H1 (cell line): ENCODE results near the gene KCNQ1OT1. TPM values are rescaled to one million over a fixed set of nuclear protein-coding genes. Genes with fewer than 3 reads are reported as not detected.

Experiments
- CTCF ChIA-PET: fragments of 300-600 bp; sonication (Branson Sonifier 250); formaldehyde crosslinking; loops from one replicate; lab custom pipeline; 2021; ENCODE audit not compliant: partially characterized antibody; lab: Charles Lee
- POLR2A ChIA-PET: fragments of 300-600 bp; sonication (Branson Sonifier 250); formaldehyde crosslinking; loops from one replicate; lab custom pipeline; 2021; ENCODE audit warnings: inconsistent platforms; ENCODE audit not compliant: partially characterized antibody; lab: Charles Lee
- DNase-seq, 2 experiments: peaks; one replicate each; pipeline versions ENCODE4 v3.0.0 to v3.0.0-alpha.2; 2010 to 2022; ENCODE audit warnings: low spot score in 2 of 2, low read depth in 1 of 2, mixed read lengths in 1 of 2
- FAIRE-seq: peaks from 2 replicates; lab custom pipeline; 2011; peaks lifted over from hg19 to GRCh38; lab: Jason Lieb, UNC
- H2AFZ ChIP-seq: 2 replicates; pipeline ENCODE4 v1.8.1; 2012; ENCODE audit warnings: low read length, inconsistent platforms
- H2AK5ac ChIP-seq: 2 replicates; pipeline ENCODE4 v1.6.1; 2013; ENCODE audit warnings: low read depth, low read length
- H2BK120ac ChIP-seq: replicated peaks from 2 replicates; pipeline ENCODE3; 2013; ENCODE audit warnings: low read depth, low read length, inconsistent platforms
- H2BK12ac ChIP-seq: 2 replicates; pipeline ENCODE4 v1.6.1; 2013; ENCODE audit warnings: low read depth, low read length
- H2BK15ac ChIP-seq: 2 replicates; pipeline ENCODE4 v1.6.1; 2013; ENCODE audit warnings: low read length
- H2BK20ac ChIP-seq: 2 replicates; pipeline ENCODE4 v1.6.1; 2013; ENCODE audit warnings: low read length
- H2BK5ac ChIP-seq: 2 replicates; pipeline ENCODE4 v1.6.1; 2013; ENCODE audit warnings: low read depth, low read length
- H3K14ac ChIP-seq: 2 replicates; pipeline ENCODE4 v1.6.1; 2013; ENCODE audit warnings: inconsistent platforms; ENCODE audit not compliant: insufficient read length
- H3K18ac ChIP-seq: 2 replicates; pipeline ENCODE4 v1.6.1; 2013; ENCODE audit warnings: low read length; ENCODE audit errors: extremely low read depth
- H3K23ac ChIP-seq: 2 replicates; pipeline ENCODE4 v1.6.1; 2013; ENCODE audit warnings: inconsistent platforms; ENCODE audit not compliant: insufficient read length
- H3K23me2 ChIP-seq: 2 replicates; pipeline ENCODE4 v1.6.1; 2013; ENCODE audit warnings: low read depth, low read length
- H3K27ac ChIP-seq: 2 replicates; pipeline ENCODE4 v1.6.1; 2011; ENCODE audit warnings: low read depth, low read length, inconsistent platforms
- H3K27me3 ChIP-seq, 4 experiments: replicated peaks in 1 of 4; 1 replicate in 1 of 4; 2 replicates in 3 of 4; pipeline versions ENCODE4 v1.6.1 to v1.8.1; 2011 to 2013; ENCODE audit warnings: low read length in 3 of 4, mild to moderate bottlenecking in 3 of 4, inconsistent platforms in 2 of 4, mixed read lengths in 2 of 4, moderate library complexity in 1 of 4; ENCODE audit not compliant: control insufficient read depth in 3 of 4, insufficient read depth in 3 of 4; ENCODE audit errors: extremely low read depth in 1 of 4
- H3K36me3 ChIP-seq, 4 experiments: 2 replicates each; pipeline versions ENCODE4 v1.6.1 to v1.8.1; 2011 to 2013; ENCODE audit warnings: mild to moderate bottlenecking in 4 of 4, low read length in 3 of 4, moderate library complexity in 2 of 4, control low read depth in 1 of 4, inconsistent platforms in 1 of 4; ENCODE audit not compliant: insufficient read depth in 4 of 4, control insufficient read depth in 2 of 4
- H3K4ac ChIP-seq: replicated peaks from 2 replicates; pipeline ENCODE3; 2013; ENCODE audit warnings: low read length, low read depth, mixed read lengths, inconsistent platforms; ENCODE audit not compliant: insufficient read length
- H3K4me1 ChIP-seq, 4 experiments: replicated peaks in 1 of 4; 1 replicate in 1 of 4; 2 replicates in 3 of 4; pipeline versions ENCODE4 v1.6.1 to v1.8.1; 2011 to 2013; ENCODE audit warnings: low read length in 3 of 4, inconsistent platforms in 2 of 4, mixed read lengths in 1 of 4; ENCODE audit not compliant: insufficient read depth in 4 of 4, control insufficient read depth in 3 of 4
- H3K4me2 ChIP-seq, 2 experiments: 2 replicates each; pipeline versions ENCODE4 v1.6.1 to v1.8.1; 2011 to 2013; ENCODE audit warnings: low read depth in 2 of 2, low read length in 2 of 2, control low read depth in 1 of 2, inconsistent platforms in 1 of 2, mild to moderate bottlenecking in 1 of 2; ENCODE audit not compliant: insufficient read depth in 1 of 2
- H3K4me3 ChIP-seq, 4 experiments: fragments of 200-600, 300-600 bp in 1 of 4; sonication (generic), shearing (Covaris generic), sonication (Bioruptor Twin) in 1 of 4; 2 replicates each; pipeline versions ENCODE4 v1.5.1 to v1.8.1; 2011 to 2016; ENCODE audit warnings: low read length in 4 of 4, low read depth in 3 of 4, control low read depth in 2 of 4, inconsistent platforms in 2 of 4, mild to moderate bottlenecking in 2 of 4, mixed read lengths in 1 of 4, moderate library complexity in 1 of 4; ENCODE audit not compliant: insufficient read depth in 2 of 4; ENCODE audit errors: extremely low read depth in 1 of 4
- H3K56ac ChIP-seq: replicated peaks from 2 replicates; pipeline ENCODE3; 2013; ENCODE audit warnings: low read depth, mild to moderate bottlenecking, mixed read lengths, low read length, inconsistent platforms; ENCODE audit not compliant: insufficient read length
- H3K79me1 ChIP-seq: 2 replicates; pipeline ENCODE4 v1.6.1; 2013; ENCODE audit warnings: low read depth, low read length, control low read depth
- H3K79me2 ChIP-seq, 2 experiments: 2 replicates each; pipeline versions ENCODE4 v1.6.1 to v1.8.1; 2012 to 2013; ENCODE audit warnings: low read length in 2 of 2, mild to moderate bottlenecking in 2 of 2, inconsistent platforms in 1 of 2; ENCODE audit not compliant: insufficient read depth in 2 of 2, control insufficient read depth in 1 of 2
- H3K9ac ChIP-seq, 4 experiments: replicated peaks in 1 of 4; 1 replicate in 1 of 4; 2 replicates in 3 of 4; pipeline versions ENCODE4 v1.6.1 to v1.8.1; 2011 to 2013; ENCODE audit warnings: low read depth in 3 of 4, low read length in 3 of 4, control low read depth in 2 of 4, mild to moderate bottlenecking in 2 of 4, moderate library complexity in 2 of 4, inconsistent platforms in 1 of 4; ENCODE audit errors: extremely low read depth in 1 of 4
- H3K9me3 ChIP-seq, 2 experiments: 2 replicates each; pipeline versions ENCODE4 v1.6.1 to v1.8.1; 2012 to 2013; ENCODE audit warnings: mild to moderate bottlenecking in 2 of 2, moderate library complexity in 2 of 2, control low read depth in 1 of 2, inconsistent platforms in 1 of 2, low read depth in 1 of 2, low read length in 1 of 2, mixed read lengths in 1 of 2; ENCODE audit not compliant: insufficient read depth in 2 of 2
- H4K20me1 ChIP-seq, 2 experiments: replicated peaks in 1 of 2; 2 replicates each; pipeline versions ENCODE3 to v1.8.1; 2011 to 2013; ENCODE audit warnings: inconsistent platforms in 2 of 2, low read length in 2 of 2, mild to moderate bottlenecking in 1 of 2; ENCODE audit not compliant: insufficient read depth in 2 of 2, control insufficient read depth in 1 of 2
- H4K5ac ChIP-seq: 2 replicates; pipeline ENCODE4 v1.6.1; 2013; ENCODE audit warnings: low read length, low read depth, mixed read lengths, inconsistent platforms; ENCODE audit not compliant: insufficient read length
- H4K8ac ChIP-seq: 2 replicates; pipeline ENCODE4 v1.8.0; 2013; ENCODE audit warnings: mild to moderate bottlenecking, moderate library complexity, low read length, inconsistent platforms; ENCODE audit not compliant: insufficient read depth; ENCODE audit errors: extremely low read depth
- H4K91ac ChIP-seq: replicated peaks from 2 replicates; pipeline ENCODE3; 2013; ENCODE audit warnings: low read length, mixed read lengths, inconsistent platforms; ENCODE audit not compliant: insufficient read length
- BCL11A ChIP-seq, 2 experiments: IDR thresholded peaks; one replicate each; pipeline ENCODE4 v1.6.1; 2011; ENCODE audit warnings: low read depth in 2 of 2, low read length in 2 of 2, mild to moderate bottlenecking in 2 of 2
- CHD1 ChIP-seq: IDR thresholded peaks from 2 replicates; pipeline ENCODE4 v1.6.1; 2012; ENCODE audit warnings: low read depth, low read length, improper control_type of control experiment
- EP300 ChIP-seq, 2 experiments: IDR thresholded peaks; 1 replicate in 1 of 2; 2 replicates in 1 of 2; pipeline ENCODE4 v1.6.1; 2011 to 2012; ENCODE audit warnings: low read depth in 2 of 2, low read length in 2 of 2, mild to moderate bottlenecking in 2 of 2, borderline replicate concordance in 1 of 2, inconsistent platforms in 1 of 2, moderate library complexity in 1 of 2
- JUN ChIP-seq: IDR thresholded peaks from 2 replicates; pipeline ENCODE4 v1.6.1; 2011; ENCODE audit warnings: low read depth, mild to moderate bottlenecking, improper control_type of control experiment, low read length
- MAFK ChIP-seq: IDR thresholded peaks from 2 replicates; pipeline ENCODE4 v1.6.1; 2012; ENCODE audit warnings: low read depth, mild to moderate bottlenecking, improper control_type of control experiment, low read length
- POLR2A ChIP-seq, 2 experiments: IDR thresholded peaks; 1 replicate in 1 of 2; 2 replicates in 1 of 2; pipeline ENCODE4 v1.6.1; 2011; ENCODE audit warnings: low read depth in 2 of 2, low read length in 2 of 2, mild to moderate bottlenecking in 2 of 2; ENCODE audit errors: control extremely low read depth in 1 of 2
- RNF2 ChIP-seq: fragments of 200-900, 300-1000 bp; sonication (generic); IDR thresholded peaks from 2 replicates; pipeline ENCODE4 v1.7.1; 2016; ENCODE audit warnings: borderline replicate concordance, low read depth, mild to moderate bottlenecking, antibody characterized with exemption, low read length; ENCODE audit not compliant: poor library complexity, severe bottlenecking; ENCODE audit errors: missing control alignments
- RXRA ChIP-seq: IDR thresholded peaks from 2 replicates; pipeline ENCODE4 v1.6.1; 2011; ENCODE audit warnings: low read depth, mild to moderate bottlenecking, low read length, moderate library complexity; ENCODE audit not compliant: insufficient read depth
- SRF ChIP-seq: IDR thresholded peaks from 2 replicates; pipeline ENCODE4 v1.6.1; 2011; ENCODE audit warnings: mild to moderate bottlenecking, low read depth, low read length, moderate library complexity
- TAF7 ChIP-seq: optimal IDR thresholded peaks from 2 replicates; pipeline ENCODE3; 2011; ENCODE audit warnings: low read depth, mild to moderate bottlenecking, inconsistent platforms, low read length, moderate library complexity, borderline replicate concordance
- WGBS, 2 experiments: shearing (Covaris generic) in 1 of 2; methylation state at CpG; one replicate each; pipeline versions ENCODE4 v1.1.6 to v1.1.7; 2013 to 2015; ENCODE audit warnings: low lambda C conversion rate in 2 of 2, mixed read lengths in 2 of 2, inconsistent platforms in 1 of 2, low coverage in 1 of 2, missing lambda C conversion rate in 1 of 2; ENCODE audit not compliant: insufficient replicate concordance in 2 of 2, insufficient coverage in 1 of 2, insufficient read length in 1 of 2; ENCODE audit errors: extremely low coverage in 1 of 2, missing lambda C conversion rate in 1 of 2; 5-methylcytosine and 5-hydroxymethylcytosine counted together
- polyA plus RNA-seq, 7 experiments: library from polyadenylated mRNA; depleted of rRNA in 3 of 7; stranded (reverse) in 5 of 7; unstranded in 2 of 7; fragments of >200 nt in 5 of 7; fragments of 200-250 nt in 2 of 7; gene quantifications; 1 replicate in 5 of 7; 2 replicates in 1 of 7; 4 replicates in 1 of 7; pipeline versions ENCODE4 v1.2.1 to v1.2.3, GENCODE V29; 2011 to 2013; ENCODE audit warnings: missing spikeins in 2 of 7, mixed read lengths in 2 of 7
- total RNA-seq: library from RNA; stranded (reverse); fragmentation: NEBNext Ultra II Directional; extraction: Animal tissue kit (Norgen Biotek cat#: 25700); gene quantifications from 2 replicates; pipeline ENCODE4 v1.2.1, GENCODE V29; 2021

Gene KCNQ1OT1
- total and polyA plus RNA-seq, 2 of the 8 experiments (the other 6 are each of a cell fraction or from before 2014, with no cell fraction given), result 0.21 to 1.2 TPM

- Histone ChIP-seq H3K4me2 (no peak overlapping the region), H3K27me3 (peaks cover 0 to 19% (median 13%) of the 10 kb centered on the region in 4 experiments; a peak in 5 of 7 replicates), H2BK120ac (no peak overlapping the region), H4K20me1 (peaks cover 0 to 4% of the 10 kb centered on the region in 2 experiments), H3K23me2 (no peaks in the 10 kb centered on the region), H3K56ac (no peak overlapping the region), H4K91ac (no peak overlapping the region), H3K27ac (no peak overlapping the region), H2BK15ac (no peak overlapping the region; the same call in 1 of the 2 replicates), H2BK12ac (no peak overlapping the region; the same call in 1 of the 2 replicates), H4K8ac (no peak overlapping the region), H3K4ac (no peak overlapping the region), H3K4me1 (peaks cover 0 to 4% (median 0%) of the 10 kb centered on the region in 4 experiments; a peak in 1 of 7 replicates), H2AFZ (no peak overlapping the region), H3K4me3 (no peak overlapping the region), H2AK5ac (no peak overlapping the region), H3K18ac (no peak overlapping the region; the same call in 1 of the 2 replicates), H2BK20ac (no peak overlapping the region), H3K79me2 (no peaks in the 10 kb centered on the region), H3K36me3 (no peaks in the 10 kb centered on the region), H3K79me1 (no peaks in the 10 kb centered on the region), H3K14ac (no peak overlapping the region), H2BK5ac (no peak overlapping the region), H3K9ac (no peak overlapping the region), H3K9me3 (no peaks in the 10 kb centered on the region; a peak in 1 of 4 replicates), H4K5ac (no peak overlapping the region), H3K23ac (no peak overlapping the region)
- no peak for DNase-seq
- no peak for TF ChIP-seq TAF7
- TF ChIP-seq CHD1, result no peak
- no peak for TF ChIP-seq JUN
- no peak for TF ChIP-seq EP300 (IDR thresholded peaks at IDR 0.05; ENCODE audit: borderline replicate concordance in 1 of 2, low read depth in 2 of 2, low read length in 2 of 2)
- no peak for TF ChIP-seq RXRA
- no peak for TF ChIP-seq BCL11A (IDR thresholded peaks at IDR 0.05; ENCODE audit: low read depth in 2 of 2, low read length in 2 of 2)
- TF ChIP-seq SRF, result no peak
- no peak for TF ChIP-seq MAFK
- no peak for TF ChIP-seq RNF2
- no peak for TF ChIP-seq POLR2A (IDR thresholded peaks at IDR 0.05; ENCODE audit: control extremely low read depth in 1 of 2, low read depth in 2 of 2, low read length in 2 of 2)
- WGBS, 2 experiments, result 89% methylated on average over 3 of the region's 5 CpGs; no CpG with 5 or more reads in 1 of the 2 experiments
- CTCF ChIA-PET, result interaction anchor here (0.8 to 1.5 kb wide), 3 partner anchors 45 to 150 kb away, joined by 3 to 4 read pairs (median 3); no protein-coding TSS in a partner anchor
- POLR2A ChIA-PET, result no interaction called here
- FAIRE-seq, result no peak
These were observed 38.1 kb upstream of the KCNQ1OT1 start for GRCh38 chr11:2737866-2738265.
